HG03354 (cell line): ENCODE measurements around the gene CCHCR1.

Experiments used
- ATAC-seq: cut with Tn5 transposase; IDR thresholded peaks from one replicate; pipeline ENCODE4 v1.9.1; 2021; ENCODE audit warnings: mild to moderate bottlenecking; ENCODE audit not compliant: unreplicated experiment, poor library complexity, severe bottlenecking

CCHCR1 gene

GRCh38 chr6:31113861-31114540, 43.6 kb downstream of the CCHCR1 start:
- no peak for ATAC-seq

- ATAC-seq, result no peak
Measured at GRCh38 chr6:31112478-31112877, 45.1 kb downstream of the CCHCR1 start, which contains the start of gene C6orf15. Gene C6orf15 (minus strand): TSS chr6:31112575. CDS start chr6:31112555, 20 bp downstream.

- no peak for ATAC-seq
Measured at GRCh38 chr6:31111712-31112111, 45.9 kb downstream of the CCHCR1 start.

GRCh38 chr6:31110825-31111582, 46.6 kb downstream of the CCHCR1 start:
- no peak for ATAC-seq

GRCh38 chr6:31107052-31107451, 50.5 kb downstream of the CCHCR1 start:
- ATAC-seq, result no peak

- no peak for ATAC-seq
Measured at GRCh38 chr6:31103136-31103535, 54.5 kb downstream of the CCHCR1 start.

GRCh38 chr6:31098449-31098938, 59.1 kb downstream of the CCHCR1 start:
- no peak for ATAC-seq

- ATAC-seq, result no peak
Measured at GRCh38 chr6:31096656-31097055, 60.9 kb downstream of the CCHCR1 start.

- ATAC-seq, result no peak
Measured at GRCh38 chr6:31096215-31096614, 61.4 kb downstream of the CCHCR1 start.

GRCh38 chr6:31094389-31094881, 63.2 kb downstream of the CCHCR1 start:
- no peak for ATAC-seq

GRCh38 chr6:31092769-31093505, 64.7 kb downstream of the CCHCR1 start:
- ATAC-seq, result no peak
